Nephron progenitor cell (in vitro differentiated cells): ENCODE results near the gene EDA.

Experiments
- DNase-seq: peaks from one replicate; pipeline ENCODE4 v3.0.0; 2021
- H3K27ac Mint-ChIP-seq: 2 replicates; pipeline ENCODE4 v1.8.0; 2021; ENCODE audit warnings: mild to moderate bottlenecking, moderate library complexity, mixed read lengths
- H3K27me3 Mint-ChIP-seq: 2 replicates; pipeline ENCODE4 v1.8.0; 2021; ENCODE audit warnings: mild to moderate bottlenecking, low read depth, mixed read lengths; ENCODE audit not compliant: poor library complexity
- H3K36me3 Mint-ChIP-seq: 2 replicates; pipeline ENCODE4 v1.8.0; 2021; ENCODE audit warnings: low read depth, mixed read lengths
- H3K4me1 Mint-ChIP-seq: 2 replicates; pipeline ENCODE4 v1.8.0; 2021; ENCODE audit warnings: mixed read lengths
- H3K4me3 Mint-ChIP-seq: 2 replicates; pipeline ENCODE4 v1.8.0; 2021; ENCODE audit warnings: mild to moderate bottlenecking, moderate library complexity, mixed read lengths
- H3K9me3 Mint-ChIP-seq: 2 replicates; pipeline ENCODE4 v1.8.0; 2021; ENCODE audit warnings: mild to moderate bottlenecking, moderate library complexity, mixed read lengths
- TF ChIP-seq, protein P1 (sequence below): fragments of 200-600 bp; sonication (generic); IDR thresholded peaks from 2 replicates; pipeline ENCODE4 v1.5.0; 2021; ENCODE audit warnings: antibody characterized with exemption

The EDA gene

DNA sequence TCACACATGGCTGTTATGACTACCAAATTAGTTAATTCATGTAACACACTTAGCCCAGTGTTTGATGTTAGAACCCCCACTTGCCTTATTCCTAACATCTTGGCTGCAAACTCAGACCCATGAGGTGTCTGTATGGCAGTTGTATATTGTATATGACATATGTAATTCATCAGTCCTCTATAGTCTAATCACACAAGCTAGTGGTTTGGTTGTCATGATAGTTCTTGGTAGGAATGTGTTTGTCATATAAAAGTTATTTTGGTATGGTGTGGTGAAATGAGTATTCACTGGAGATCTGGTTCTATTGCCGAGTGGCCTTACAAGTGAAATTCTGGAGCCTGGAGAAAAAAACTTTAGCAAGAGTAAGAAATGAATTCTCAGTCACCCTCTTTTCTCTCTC, 284.6 kb downstream of the EDA start:
- Mint-ChIP-seq H3K4me3 (no peak overlapping the region), H3K27me3 (no peaks in the 10 kb centered on the region), H3K27ac (no peak overlapping the region), H3K36me3 (no peaks in the 10 kb centered on the region), H3K9me3 (peaks cover 17% of the 10 kb centered on the region), H3K4me1 (no peaks in the 10 kb centered on the region)
- TF ChIP-seq, protein P1, sequence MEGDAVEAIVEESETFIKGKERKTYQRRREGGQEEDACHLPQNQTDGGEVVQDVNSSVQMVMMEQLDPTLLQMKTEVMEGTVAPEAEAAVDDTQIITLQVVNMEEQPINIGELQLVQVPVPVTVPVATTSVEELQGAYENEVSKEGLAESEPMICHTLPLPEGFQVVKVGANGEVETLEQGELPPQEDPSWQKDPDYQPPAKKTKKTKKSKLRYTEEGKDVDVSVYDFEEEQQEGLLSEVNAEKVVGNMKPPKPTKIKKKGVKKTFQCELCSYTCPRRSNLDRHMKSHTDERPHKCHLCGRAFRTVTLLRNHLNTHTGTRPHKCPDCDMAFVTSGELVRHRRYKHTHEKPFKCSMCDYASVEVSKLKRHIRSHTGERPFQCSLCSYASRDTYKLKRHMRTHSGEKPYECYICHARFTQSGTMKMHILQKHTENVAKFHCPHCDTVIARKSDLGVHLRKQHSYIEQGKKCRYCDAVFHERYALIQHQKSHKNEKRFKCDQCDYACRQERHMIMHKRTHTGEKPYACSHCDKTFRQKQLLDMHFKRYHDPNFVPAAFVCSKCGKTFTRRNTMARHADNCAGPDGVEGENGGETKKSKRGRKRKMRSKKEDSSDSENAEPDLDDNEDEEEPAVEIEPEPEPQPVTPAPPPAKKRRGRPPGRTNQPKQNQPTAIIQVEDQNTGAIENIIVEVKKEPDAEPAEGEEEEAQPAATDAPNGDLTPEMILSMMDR, result no peak
- DNase-seq, result no peak

DNA sequence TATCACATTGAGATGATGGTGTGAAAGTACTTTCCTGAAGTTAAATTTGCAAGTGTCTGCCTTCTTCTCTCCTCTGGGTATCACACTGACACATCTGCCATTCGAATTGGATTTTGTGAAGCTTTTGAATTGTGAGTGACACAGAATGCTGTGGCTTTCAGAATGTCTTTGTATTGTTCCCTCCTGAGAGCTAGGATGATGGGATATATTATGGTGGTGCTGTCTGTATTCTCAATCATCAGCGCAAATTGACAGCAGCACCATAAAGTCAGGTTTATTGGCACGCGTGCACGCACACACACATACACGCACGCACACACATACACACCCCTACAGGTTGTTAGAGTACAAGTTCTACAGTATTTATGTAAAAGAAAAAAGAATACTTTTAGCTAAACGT, 290.5 kb downstream of the EDA start:
- H3K36me3 Mint-ChIP-seq, result no peaks in the 10 kb centered on the region
- TF ChIP-seq, protein P1, result no peak
- H3K27ac Mint-ChIP-seq, result no peak overlapping the region
- no peaks in the 10 kb centered on the region for H3K27me3 Mint-ChIP-seq
- H3K9me3 Mint-ChIP-seq, result peaks cover 32% of the 10 kb centered on the region
- DNase-seq, result no peak
- H3K4me3 Mint-ChIP-seq, result no peak overlapping the region
- no peaks in the 10 kb centered on the region for H3K4me1 Mint-ChIP-seq

DNA sequence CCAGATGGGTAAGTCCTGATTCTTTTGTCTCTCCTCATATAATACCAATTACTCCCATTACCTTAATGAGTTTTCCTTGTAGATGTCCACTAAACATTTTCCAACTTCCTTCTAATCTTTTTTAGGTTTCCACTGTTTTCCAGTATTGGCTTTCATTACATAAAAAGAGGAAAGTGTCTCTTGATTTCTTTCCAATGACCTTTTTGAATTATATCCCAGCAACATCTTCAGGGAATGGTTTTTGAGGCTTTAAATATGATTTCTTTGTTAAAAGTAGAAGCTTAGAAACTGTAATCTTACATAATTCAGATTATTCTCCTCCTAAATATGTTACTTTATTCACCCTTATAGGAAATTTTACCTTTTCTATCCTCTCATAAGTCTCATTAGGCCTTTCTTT, 298.9 kb downstream of the EDA start:
- no peak overlapping the region for H3K27ac Mint-ChIP-seq
- no peaks in the 10 kb centered on the region for H3K4me1 Mint-ChIP-seq
- H3K9me3 Mint-ChIP-seq, result peaks cover 52% of the 10 kb centered on the region
- no peaks in the 10 kb centered on the region for H3K27me3 Mint-ChIP-seq
- no peak for DNase-seq
- H3K36me3 Mint-ChIP-seq, result peaks cover 5% of the 10 kb centered on the region
- TF ChIP-seq, protein P1, result no peak
- H3K4me3 Mint-ChIP-seq, result no peak overlapping the region

DNA sequence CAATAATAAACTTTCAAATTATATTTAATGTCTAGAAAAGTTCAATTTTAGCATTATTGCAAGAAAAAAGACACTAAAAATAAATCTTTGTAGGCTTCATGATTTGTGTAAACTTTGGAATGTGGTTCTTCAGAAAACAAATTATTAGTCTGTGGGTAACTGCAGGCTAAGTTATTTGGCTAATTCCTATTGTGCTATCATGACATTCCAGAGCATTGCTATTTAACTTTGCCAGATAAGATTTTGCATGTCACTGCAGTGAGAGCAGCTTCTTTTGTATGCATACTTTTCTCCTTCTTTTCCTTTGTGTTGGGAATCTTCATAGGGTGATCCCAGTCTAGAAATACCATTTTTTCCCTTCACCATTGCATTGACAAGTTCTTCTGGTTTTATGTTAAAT, 303.8 kb downstream of the EDA start:
- Mint-ChIP-seq H3K27ac (no peak overlapping the region), H3K27me3 (no peaks in the 10 kb centered on the region), H3K4me1 (no peaks in the 10 kb centered on the region), H3K9me3 (peaks cover 37% of the 10 kb centered on the region), H3K4me3 (no peak overlapping the region), H3K36me3 (no peaks in the 10 kb centered on the region)
- TF ChIP-seq, protein P1, result no peak
- no peak for DNase-seq

DNA sequence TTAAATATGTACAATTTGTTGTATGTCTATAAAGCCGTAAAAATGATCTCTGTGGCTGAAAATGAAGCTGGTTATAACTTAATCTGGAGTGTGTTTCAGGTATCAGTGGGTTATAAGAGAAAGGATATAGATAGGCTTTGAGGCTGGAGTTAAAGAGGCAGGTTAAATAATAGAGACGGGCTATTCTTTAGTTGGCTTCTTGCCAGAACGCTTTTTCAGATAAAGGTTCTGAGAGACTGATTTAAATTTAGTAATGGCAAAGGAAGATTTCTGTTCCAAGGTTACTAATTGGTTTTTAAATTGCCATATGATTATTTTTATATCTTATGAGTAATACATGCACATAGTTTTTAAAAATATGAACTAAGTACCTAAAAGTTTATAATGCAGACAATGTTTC, 316.4 kb downstream of the EDA start:
- Mint-ChIP-seq H3K9me3 (peaks cover 22% of the 10 kb centered on the region), H3K4me1 (no peaks in the 10 kb centered on the region), H3K36me3 (no peaks in the 10 kb centered on the region)

DNA sequence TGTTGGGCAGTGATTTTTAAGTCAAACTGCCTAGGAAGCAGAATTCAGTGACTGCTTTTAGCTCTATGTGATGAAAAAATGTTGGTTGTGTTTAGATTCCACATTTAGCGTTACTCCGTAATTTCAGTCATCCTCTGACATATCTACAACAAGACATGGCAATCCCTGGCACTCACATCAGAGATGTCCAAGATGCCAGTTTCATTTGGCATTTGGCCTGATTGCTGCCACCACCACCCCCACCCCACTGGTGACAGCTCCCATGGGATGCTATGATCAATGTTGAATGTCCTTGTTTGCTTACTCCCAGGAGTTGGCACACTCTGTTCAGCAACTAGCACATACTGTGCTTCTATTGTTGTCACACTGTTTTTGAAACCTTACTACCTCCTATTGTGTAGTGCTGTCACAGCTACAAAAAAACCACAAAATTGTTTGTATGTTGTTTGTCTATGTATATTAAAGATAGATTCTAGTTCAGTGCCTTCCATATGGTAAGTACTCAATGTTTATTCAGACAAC, 332.4 kb downstream of the EDA start:
- DNase-seq, result no peak
- Mint-ChIP-seq H3K27me3 (peaks cover 2% of the 10 kb centered on the region), H3K9me3 (peaks cover 41% of the 10 kb centered on the region), H3K27ac (no peak overlapping the region), H3K4me1 (no peaks in the 10 kb centered on the region), H3K36me3 (no peaks in the 10 kb centered on the region), H3K4me3 (no peak overlapping the region)
- TF ChIP-seq, protein P1, result no peak

More for the DNA sequence above, 316.4 kb downstream of the EDA start:
- no peak overlapping the region for H3K27ac Mint-ChIP-seq
- no peak for DNase-seq
- TF ChIP-seq, protein P1, result no peak
- no peaks in the 10 kb centered on the region for H3K27me3 Mint-ChIP-seq
- no peak overlapping the region for H3K4me3 Mint-ChIP-seq
